ENCODE measurements around the gene GLRX5.
A peak's percentile ranks its signal among the peaks of the same experiment; 100 is the strongest.

Gene GLRX5

DNA sequence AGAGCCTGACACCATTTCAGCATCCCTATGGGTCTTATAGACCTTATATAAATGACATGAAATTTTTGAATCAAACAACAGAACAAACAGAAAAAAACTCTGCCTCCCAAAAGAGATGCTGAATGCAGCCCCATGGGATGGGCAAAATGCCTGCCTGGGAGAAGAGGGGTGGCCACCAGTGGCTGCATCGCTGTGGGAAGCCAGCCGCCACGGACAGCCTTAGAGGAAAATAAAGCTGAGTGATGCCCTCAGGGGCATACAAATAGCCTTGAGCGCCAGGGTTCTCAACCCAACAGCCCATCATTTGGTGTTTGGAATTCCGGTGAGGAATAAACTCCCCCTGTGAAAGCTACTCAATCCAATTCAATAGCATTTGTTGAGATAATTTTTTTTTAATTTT is 41.3 kb upstream of the GLRX5 start:
- Histone ChIP-seq H3K4me1 (ENCODE audit: control insufficient read depth, insufficient read depth, low read length) (no peaks in the 10 kb centered on the region), H3K27ac (ENCODE audit: low read depth, low read length) (no peak overlapping the region), H3K9ac (ENCODE audit: low read depth, low read length) (no peak overlapping the region), H3K36me3 (ENCODE audit: control insufficient read depth, insufficient read depth, low read length) (no peaks in the 10 kb centered on the region), H3K9me3 (ENCODE audit: control insufficient read depth, insufficient read depth, low read length) (no peaks in the 10 kb centered on the region), H3K4me3 (ENCODE audit: low read depth, low read length) (no peak overlapping the region), H3K27me3 (ENCODE audit: control insufficient read depth, insufficient read depth, low read length) (no peaks in the 10 kb centered on the region)

DNA sequence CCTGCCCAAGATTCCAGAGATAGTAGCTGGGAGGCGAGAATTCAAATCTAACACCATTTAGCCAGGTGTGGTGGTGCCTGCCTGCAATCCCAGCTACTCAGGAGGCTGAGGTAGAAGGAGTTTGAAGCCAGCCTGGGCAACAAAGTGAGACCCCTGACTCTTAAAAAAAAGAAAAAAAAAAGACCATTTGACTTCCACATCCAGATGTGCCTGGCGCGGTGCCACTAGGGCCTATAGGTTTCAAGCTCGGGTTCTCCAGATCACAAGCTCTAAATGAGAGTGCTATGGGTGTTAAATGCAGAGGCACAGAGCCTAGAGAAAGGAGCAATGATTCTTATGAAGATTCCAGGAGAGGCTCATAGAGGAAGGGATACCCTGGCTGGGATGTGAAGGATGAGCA is 40.9 kb upstream of the GLRX5 start:
- Histone ChIP-seq H3K27ac (ENCODE audit: low read depth, low read length) (no peak overlapping the region), H3K9me3 (ENCODE audit: control insufficient read depth, insufficient read depth, low read length) (no peaks in the 10 kb centered on the region), H3K9ac (ENCODE audit: low read depth, low read length) (no peak overlapping the region), H3K36me3 (ENCODE audit: control insufficient read depth, insufficient read depth, low read length) (no peaks in the 10 kb centered on the region), H3K27me3 (ENCODE audit: control insufficient read depth, insufficient read depth, low read length) (no peaks in the 10 kb centered on the region), H3K4me1 (ENCODE audit: control insufficient read depth, insufficient read depth, low read length) (no peaks in the 10 kb centered on the region), H3K4me3 (ENCODE audit: low read depth, low read length) (no peak overlapping the region)

DNA sequence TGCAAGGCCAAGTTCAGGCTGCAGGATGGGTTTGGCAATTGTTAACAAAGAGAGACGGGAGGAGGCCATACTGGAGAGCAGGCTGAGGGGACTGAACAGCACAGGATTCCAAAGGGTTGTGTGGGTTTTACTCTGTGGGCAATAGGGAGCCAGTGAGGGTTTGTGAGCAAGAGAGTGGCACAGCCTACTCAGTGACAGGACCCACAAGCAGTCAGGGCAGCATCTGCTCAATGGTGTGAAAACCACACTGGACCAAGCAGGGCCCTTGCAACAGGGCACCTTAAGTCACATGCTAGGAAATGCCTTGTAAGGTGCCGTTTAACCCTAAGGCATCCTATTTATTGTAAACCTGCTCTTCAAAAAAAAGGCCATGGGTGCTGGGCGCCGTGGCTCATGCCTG is 40.4 kb upstream of the GLRX5 start:
- no peak overlapping the region for H3K4me3 ChIP-seq (ENCODE audit: low read depth, low read length)
- H3K27me3 ChIP-seq (ENCODE audit: control insufficient read depth, insufficient read depth, low read length) = no peaks in the 10 kb centered on the region
- H3K27ac ChIP-seq (ENCODE audit: low read depth, low read length) = no peak overlapping the region
- H3K9ac ChIP-seq (ENCODE audit: low read depth, low read length) = no peak overlapping the region
- H3K4me1 ChIP-seq (ENCODE audit: control insufficient read depth, insufficient read depth, low read length) = no peaks in the 10 kb centered on the region
- no peaks in the 10 kb centered on the region for H3K9me3 ChIP-seq (ENCODE audit: control insufficient read depth, insufficient read depth, low read length)
- no peaks in the 10 kb centered on the region for H3K36me3 ChIP-seq (ENCODE audit: control insufficient read depth, insufficient read depth, low read length)

- Histone ChIP-seq H3K27ac (ENCODE audit: low read depth, low read length) (no peak overlapping the region), H3K4me1 (ENCODE audit: control insufficient read depth, insufficient read depth, low read length) (no peaks in the 10 kb centered on the region), H3K9ac (ENCODE audit: low read depth, low read length) (no peak overlapping the region), H3K9me3 (ENCODE audit: control insufficient read depth, insufficient read depth, low read length) (no peaks in the 10 kb centered on the region), H3K4me3 (ENCODE audit: low read depth, low read length) (no peak overlapping the region), H3K27me3 (ENCODE audit: control insufficient read depth, insufficient read depth, low read length) (no peaks in the 10 kb centered on the region), H3K36me3 (ENCODE audit: control insufficient read depth, insufficient read depth, low read length) (no peaks in the 10 kb centered on the region)
Measured at GRCh38 chr14:95495076-95495475, 39.8 kb upstream of the GLRX5 start.

DNA sequence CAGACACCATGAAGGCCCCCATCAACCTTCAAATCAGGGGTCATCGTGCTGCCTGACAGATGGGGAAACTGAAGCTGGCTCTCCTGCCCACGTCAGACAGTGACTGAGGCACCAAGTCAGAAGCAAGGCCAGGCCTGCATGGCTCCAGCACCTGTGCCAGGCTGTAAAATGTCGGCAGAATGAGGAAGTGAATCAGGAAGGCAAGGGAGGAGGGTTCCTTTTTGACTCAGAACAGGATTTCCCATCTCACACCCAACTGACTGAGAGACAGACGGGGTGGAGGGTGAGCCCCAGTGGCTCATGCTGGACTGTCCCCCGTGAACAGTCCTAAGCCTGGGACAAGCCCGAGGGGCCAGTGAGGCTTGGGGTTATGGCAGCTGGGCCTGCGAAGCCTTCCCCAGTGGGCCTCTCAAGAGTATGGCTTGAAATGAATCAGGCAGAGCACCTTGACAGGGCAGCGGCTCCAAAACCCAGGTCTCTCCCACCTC is 39.3 kb upstream of the GLRX5 start:
- Histone ChIP-seq H3K36me3 (ENCODE audit: control insufficient read depth, insufficient read depth, low read length) (no peaks in the 10 kb centered on the region), H3K27ac (ENCODE audit: low read depth, low read length) (peak overlapping the region; percentile 40), H3K9me3 (ENCODE audit: control insufficient read depth, insufficient read depth, low read length) (no peaks in the 10 kb centered on the region), H3K4me1 (ENCODE audit: control insufficient read depth, insufficient read depth, low read length) (no peaks in the 10 kb centered on the region), H3K4me3 (ENCODE audit: low read depth, low read length) (no peak overlapping the region), H3K27me3 (ENCODE audit: control insufficient read depth, insufficient read depth, low read length) (no peaks in the 10 kb centered on the region), H3K9ac (ENCODE audit: low read depth, low read length) (no peak overlapping the region)

GRCh38 chr14:95496111-95496681 is 38.7 kb upstream of the GLRX5 start:
- Histone ChIP-seq H3K9ac (ENCODE audit: low read depth, low read length) (no peak overlapping the region), H3K4me1 (ENCODE audit: control insufficient read depth, insufficient read depth, low read length) (no peaks in the 10 kb centered on the region), H3K27ac (ENCODE audit: low read depth, low read length) (peak overlapping the region; percentile 61), H3K9me3 (ENCODE audit: control insufficient read depth, insufficient read depth, low read length) (no peaks in the 10 kb centered on the region), H3K27me3 (ENCODE audit: control insufficient read depth, insufficient read depth, low read length) (no peaks in the 10 kb centered on the region), H3K4me3 (ENCODE audit: low read depth, low read length) (no peak overlapping the region), H3K36me3 (ENCODE audit: control insufficient read depth, insufficient read depth, low read length) (no peaks in the 10 kb centered on the region)

GRCh38 chr14:95496690-95497259 is 38.1 kb upstream of the GLRX5 start:
- H3K27ac ChIP-seq (ENCODE audit: low read depth, low read length) = peak overlapping the region; percentile 61
- H3K27me3 ChIP-seq (ENCODE audit: control insufficient read depth, insufficient read depth, low read length) = no peaks in the 10 kb centered on the region
- no peak overlapping the region for H3K4me3 ChIP-seq (ENCODE audit: low read depth, low read length)
- H3K4me1 ChIP-seq (ENCODE audit: control insufficient read depth, insufficient read depth, low read length) = no peaks in the 10 kb centered on the region
- H3K9me3 ChIP-seq (ENCODE audit: control insufficient read depth, insufficient read depth, low read length) = no peaks in the 10 kb centered on the region
- H3K36me3 ChIP-seq (ENCODE audit: control insufficient read depth, insufficient read depth, low read length) = no peaks in the 10 kb centered on the region
- no peak overlapping the region for H3K9ac ChIP-seq (ENCODE audit: low read depth, low read length)

GRCh38 chr14:95497561-95498011 is 37.3 kb upstream of the GLRX5 start:
- no peak overlapping the region for H3K27ac ChIP-seq (ENCODE audit: low read depth, low read length)
- no peaks in the 10 kb centered on the region for H3K36me3 ChIP-seq (ENCODE audit: control insufficient read depth, insufficient read depth, low read length)
- no peak overlapping the region for H3K9ac ChIP-seq (ENCODE audit: low read depth, low read length)
- no peaks in the 10 kb centered on the region for H3K9me3 ChIP-seq (ENCODE audit: control insufficient read depth, insufficient read depth, low read length)
- no peak overlapping the region for H3K4me3 ChIP-seq (ENCODE audit: low read depth, low read length)
- H3K27me3 ChIP-seq (ENCODE audit: control insufficient read depth, insufficient read depth, low read length) = no peaks in the 10 kb centered on the region
- no peaks in the 10 kb centered on the region for H3K4me1 ChIP-seq (ENCODE audit: control insufficient read depth, insufficient read depth, low read length)

GRCh38 chr14:95498622-95499353 is 36.1 kb upstream of the GLRX5 start:
- no peak overlapping the region for H3K4me3 ChIP-seq (ENCODE audit: low read depth, low read length)
- no peaks in the 10 kb centered on the region for H3K9me3 ChIP-seq (ENCODE audit: control insufficient read depth, insufficient read depth, low read length)
- H3K36me3 ChIP-seq (ENCODE audit: control insufficient read depth, insufficient read depth, low read length) = no peaks in the 10 kb centered on the region
- H3K27ac ChIP-seq (ENCODE audit: low read depth, low read length) = no peak overlapping the region
- no peak overlapping the region for H3K9ac ChIP-seq (ENCODE audit: low read depth, low read length)
- H3K27me3 ChIP-seq (ENCODE audit: control insufficient read depth, insufficient read depth, low read length) = no peaks in the 10 kb centered on the region
- no peaks in the 10 kb centered on the region for H3K4me1 ChIP-seq (ENCODE audit: control insufficient read depth, insufficient read depth, low read length)

- Histone ChIP-seq H3K27me3 (ENCODE audit: control insufficient read depth, insufficient read depth, low read length) (no peaks in the 10 kb centered on the region), H3K9ac (ENCODE audit: low read depth, low read length) (no peak overlapping the region), H3K4me1 (ENCODE audit: control insufficient read depth, insufficient read depth, low read length) (no peaks in the 10 kb centered on the region), H3K27ac (ENCODE audit: low read depth, low read length) (no peak overlapping the region), H3K36me3 (ENCODE audit: control insufficient read depth, insufficient read depth, low read length) (no peaks in the 10 kb centered on the region), H3K9me3 (ENCODE audit: control insufficient read depth, insufficient read depth, low read length) (no peaks in the 10 kb centered on the region), H3K4me3 (ENCODE audit: low read depth, low read length) (no peak overlapping the region)
Measured at GRCh38 chr14:95499354-95499750, 35.5 kb upstream of the GLRX5 start.

GRCh38 chr14:95500201-95500681 is 34.6 kb upstream of the GLRX5 start:
- no peaks in the 10 kb centered on the region for H3K9me3 ChIP-seq (ENCODE audit: control insufficient read depth, insufficient read depth, low read length)
- no peak overlapping the region for H3K27ac ChIP-seq (ENCODE audit: low read depth, low read length)
- no peaks in the 10 kb centered on the region for H3K27me3 ChIP-seq (ENCODE audit: control insufficient read depth, insufficient read depth, low read length)
- no peaks in the 10 kb centered on the region for H3K4me1 ChIP-seq (ENCODE audit: control insufficient read depth, insufficient read depth, low read length)
- H3K36me3 ChIP-seq (ENCODE audit: control insufficient read depth, insufficient read depth, low read length) = no peaks in the 10 kb centered on the region
- H3K4me3 ChIP-seq (ENCODE audit: low read depth, low read length) = no peak overlapping the region
- H3K9ac ChIP-seq (ENCODE audit: low read depth, low read length) = no peak overlapping the region
